Ramos (cell line): Measurements from ENCODE around the gene ASGR2.
"Not testable (repeated sequence)": the region's sequence is repeated elsewhere in the genome, so short reads cannot be mapped to it uniquely, and the experiment has no call there.

ENCODE experiments used
- in situ Hi-C: fragments of 300-500 bp; cut with MboI; formaldehyde crosslinking; loops from one replicate; pipeline ENCODE4 v1.14.3; 2022; ENCODE audit warnings: low sequenced_read_pairs; ENCODE audit not compliant: unreplicated experiment

Gene ASGR2

DNA sequence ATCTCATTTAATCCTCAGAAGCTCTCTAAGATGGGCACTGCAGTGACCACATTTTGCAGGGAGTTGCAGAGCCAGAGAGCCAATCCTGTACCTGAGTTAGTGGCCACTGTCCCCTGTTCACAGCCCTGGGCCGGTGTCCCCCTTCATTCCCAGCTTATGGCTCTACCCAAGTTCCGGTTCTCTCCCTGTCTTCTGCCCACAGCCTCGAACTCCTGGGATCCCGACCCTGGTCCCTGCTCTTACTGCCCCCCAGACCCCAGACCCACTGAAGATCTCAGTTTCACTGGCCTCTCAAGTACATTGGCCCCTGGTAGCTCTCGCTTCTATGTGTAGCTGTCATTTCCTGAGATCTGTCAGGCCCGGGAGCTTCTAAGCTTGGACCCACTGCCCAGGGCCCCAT lies 12.2 kb downstream of the ASGR2 start:
- in situ Hi-C loops = no loop called here

DNA sequence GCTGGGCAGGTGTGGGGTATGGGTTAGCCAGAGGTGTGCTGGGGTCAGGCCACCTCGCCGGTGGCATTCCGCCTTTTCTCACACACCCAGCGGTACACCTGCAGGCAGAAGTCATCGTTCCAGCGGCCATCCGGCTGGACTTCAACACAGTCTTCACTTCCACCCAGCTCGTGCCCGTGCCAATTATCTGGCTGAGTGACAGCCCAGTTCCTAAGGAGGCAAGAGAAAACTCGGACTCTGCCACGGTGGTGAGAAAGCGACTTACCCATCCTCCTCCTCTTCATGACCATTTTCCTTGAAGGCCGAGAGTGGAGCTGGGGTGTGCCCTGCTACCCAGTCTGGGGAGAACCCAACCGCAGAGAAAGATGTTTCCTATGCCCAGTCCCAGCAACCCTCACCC lies 13.1 kb downstream of the ASGR2 start:
- in situ Hi-C loops = no loop called here

DNA sequence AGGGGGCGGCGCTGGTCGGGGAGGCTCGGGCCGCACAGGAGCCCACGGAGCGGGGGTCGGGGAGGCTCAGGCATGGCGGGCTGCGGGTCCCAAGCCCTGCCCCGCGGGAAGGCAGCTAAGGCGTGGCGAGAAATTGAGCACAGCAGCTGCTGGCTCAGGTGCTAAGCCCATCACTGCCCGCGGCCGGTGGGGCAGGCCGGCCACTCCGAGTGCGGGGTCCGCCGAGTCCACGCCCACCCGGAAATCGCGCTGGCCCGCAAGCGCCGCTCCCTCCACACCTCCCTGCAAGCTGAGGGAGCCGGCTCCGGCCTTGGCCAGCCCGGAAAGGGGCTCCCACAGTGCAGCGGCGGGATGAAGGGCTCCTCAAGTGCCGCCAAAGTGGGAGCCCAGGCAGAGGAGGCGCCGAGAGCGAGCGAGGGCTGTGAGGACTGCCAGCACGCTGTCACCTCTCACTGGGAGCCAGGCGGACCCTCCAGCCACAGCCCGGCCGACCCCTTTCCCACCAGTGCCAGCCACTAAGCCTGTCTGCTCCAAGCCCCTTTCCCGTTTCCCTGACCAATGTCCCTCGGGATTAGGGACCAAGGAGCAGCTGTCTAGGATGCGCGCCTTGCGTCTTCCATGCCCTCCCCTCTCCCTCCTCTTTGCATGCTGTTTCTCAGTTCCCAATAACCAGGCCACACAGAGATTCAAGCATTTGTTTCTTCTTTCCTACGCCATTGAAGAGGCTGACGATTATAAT lies 13.8 kb downstream of the ASGR2 start:
- in situ Hi-C loops = not testable (repeated sequence)

DNA sequence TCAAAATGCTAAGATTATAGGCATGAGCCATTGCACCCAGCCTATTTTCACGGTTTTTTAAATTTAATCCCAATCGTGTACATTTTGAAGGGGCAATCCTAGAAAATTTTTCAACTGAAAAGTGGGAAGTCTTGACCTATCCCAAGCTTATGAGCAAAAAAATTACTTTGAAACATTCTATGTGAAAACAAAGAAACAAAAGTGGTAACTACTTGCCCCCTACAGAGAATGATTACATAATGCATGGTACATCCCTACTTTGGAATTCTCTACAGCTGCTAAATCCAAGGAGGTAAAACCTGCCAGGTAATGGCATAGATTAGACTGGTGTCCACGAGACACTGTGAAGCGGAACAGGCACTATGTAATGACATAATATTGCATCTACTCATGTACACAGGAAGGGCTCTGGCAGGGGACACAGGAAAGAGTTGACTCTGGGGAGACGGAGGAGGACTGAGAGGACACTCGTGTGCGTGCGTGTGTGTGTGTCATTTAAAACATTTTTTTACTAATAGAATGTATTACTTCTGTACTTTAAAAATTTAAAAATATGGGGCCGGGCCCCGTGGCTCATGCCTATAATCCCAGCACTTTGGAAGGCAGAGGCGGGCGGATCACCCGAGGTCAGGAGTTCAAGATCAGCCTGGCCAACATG lies 15.7 kb downstream of the ASGR2 start:
- in situ Hi-C loops = no loop called here

DNA sequence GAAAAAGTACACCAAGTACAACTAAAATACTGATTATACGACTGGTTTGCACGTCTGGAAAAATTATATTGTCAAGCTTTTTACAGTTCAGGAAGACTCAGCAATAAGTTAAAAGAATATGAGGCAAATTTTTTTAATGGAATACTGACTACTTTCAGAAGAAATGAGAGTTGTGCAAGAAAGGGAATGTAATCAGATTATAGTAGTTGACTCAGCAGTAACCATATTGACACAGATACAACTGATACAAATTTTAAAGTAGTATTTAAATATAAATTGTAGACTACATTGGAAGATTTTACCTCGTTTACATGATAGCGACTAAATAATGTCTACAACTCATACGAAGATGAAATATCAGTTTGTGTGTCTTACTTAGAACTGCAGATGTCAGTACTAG lies 16.7 kb downstream of the ASGR2 start:
- in situ Hi-C loops = no loop called here

DNA sequence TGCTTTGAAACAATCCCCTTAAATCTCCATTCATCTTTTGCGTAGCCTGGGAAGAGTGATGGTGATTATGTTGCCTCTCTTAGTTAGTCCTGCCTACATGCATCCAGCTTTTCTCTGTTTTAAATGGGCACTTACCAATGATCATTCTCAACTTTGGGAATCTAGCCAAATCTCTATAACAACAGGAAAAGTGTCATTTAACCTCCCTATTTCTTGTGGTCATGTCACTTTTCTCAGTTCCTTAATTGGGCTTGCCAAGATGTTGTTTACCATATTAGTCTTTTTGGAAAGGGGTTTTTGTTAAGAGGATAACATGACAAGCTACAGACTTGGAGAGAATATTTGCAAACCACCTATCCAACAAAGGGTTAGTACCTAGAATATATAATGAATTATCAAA lies 19.0 kb downstream of the ASGR2 start:
- in situ Hi-C loops = no loop called here

DNA sequence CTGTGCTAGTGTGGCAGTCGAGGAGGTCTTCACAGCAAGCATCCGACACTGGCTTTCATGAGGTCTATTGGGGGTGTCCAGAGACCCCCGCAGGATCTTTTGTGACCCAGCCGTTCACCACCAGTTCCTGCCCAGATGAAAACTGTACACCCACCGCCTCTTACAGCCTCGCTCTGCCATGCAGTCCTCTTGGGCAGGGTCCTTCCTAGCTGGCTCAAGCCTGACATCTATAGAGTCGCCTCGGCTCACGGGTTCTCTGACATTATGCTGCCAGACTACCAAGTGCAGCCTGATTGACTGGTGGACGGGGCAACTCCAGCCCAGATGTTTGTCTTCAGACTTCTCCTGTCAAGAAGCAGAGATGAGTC lies 20.0 kb downstream of the ASGR2 start:
- in situ Hi-C loops = no loop called here

DNA sequence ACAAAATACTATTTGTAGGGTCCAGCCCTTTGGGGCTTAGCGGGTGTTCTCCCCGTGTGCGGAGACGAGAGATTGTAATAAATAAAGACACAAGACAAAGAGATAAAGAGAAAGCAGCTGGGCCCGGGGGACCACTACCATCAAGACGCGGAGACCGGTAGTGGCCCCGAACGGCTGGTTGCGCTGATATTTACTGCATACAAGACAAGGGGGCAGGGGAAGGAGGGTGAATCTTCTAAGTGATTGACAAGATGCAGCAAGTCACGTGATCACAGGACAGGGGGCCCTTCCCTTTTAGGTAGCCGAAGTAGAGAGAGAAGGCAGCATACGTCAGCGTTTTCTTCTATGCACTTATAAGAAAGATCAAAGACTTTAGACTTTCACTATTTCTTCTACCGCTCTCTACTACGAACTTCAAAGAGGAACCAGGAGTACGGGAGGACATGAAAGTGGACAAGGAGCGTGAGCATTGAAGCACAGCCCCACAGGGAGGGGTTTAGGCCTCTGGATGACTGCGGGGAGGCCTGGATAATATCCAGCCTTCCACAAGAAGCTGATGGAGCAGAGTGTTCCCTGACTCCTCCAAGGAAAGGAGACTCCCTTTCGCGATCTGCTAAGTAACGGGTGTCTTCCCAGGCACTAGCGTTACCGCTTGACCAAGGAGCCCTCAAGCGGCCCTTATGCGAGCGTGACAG lies 23.2 kb downstream of the ASGR2 start:
- in situ Hi-C loops = not testable (repeated sequence)

DNA sequence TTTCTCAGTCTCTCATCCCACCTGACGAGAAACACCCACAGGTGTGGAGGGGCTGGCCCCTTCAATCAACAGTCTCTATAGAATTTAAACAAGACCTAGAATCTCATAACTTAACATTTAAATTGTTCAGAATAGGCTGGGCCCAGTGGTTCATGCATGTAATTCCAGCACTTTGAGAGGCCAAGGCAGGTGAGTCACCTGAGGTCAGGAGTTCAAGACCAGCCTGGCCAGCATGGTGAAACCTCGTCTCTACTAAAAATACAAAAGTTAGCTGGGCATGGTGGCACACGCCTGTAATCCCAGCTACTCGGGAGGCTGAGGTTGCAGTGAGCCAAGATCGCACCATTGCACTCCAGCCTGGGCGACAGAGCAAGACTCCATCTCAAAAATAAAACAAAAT lies 25.1 kb downstream of the ASGR2 start:
- in situ Hi-C loops = not testable (repeated sequence)

DNA sequence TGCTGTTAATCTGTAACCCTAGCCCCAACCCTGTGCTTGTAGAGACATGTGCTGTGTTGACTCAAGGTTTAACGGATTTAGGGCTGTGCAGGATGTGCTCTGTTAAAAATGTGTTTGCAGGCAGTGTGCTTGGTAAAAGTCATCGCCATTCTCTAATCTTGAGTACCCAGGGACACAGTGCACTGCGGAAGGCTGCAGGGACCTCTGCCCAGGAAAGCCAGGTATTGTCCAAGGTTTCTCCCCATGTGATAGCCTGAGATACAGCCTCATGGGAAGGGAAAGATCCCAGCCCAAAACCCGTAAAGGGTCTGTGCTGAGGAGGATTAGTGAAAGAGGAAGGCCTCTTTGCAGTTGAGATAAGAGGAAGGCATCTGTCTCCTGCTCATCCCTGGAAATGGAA lies 26.2 kb downstream of the ASGR2 start:
- in situ Hi-C loops = not testable (repeated sequence)

DNA sequence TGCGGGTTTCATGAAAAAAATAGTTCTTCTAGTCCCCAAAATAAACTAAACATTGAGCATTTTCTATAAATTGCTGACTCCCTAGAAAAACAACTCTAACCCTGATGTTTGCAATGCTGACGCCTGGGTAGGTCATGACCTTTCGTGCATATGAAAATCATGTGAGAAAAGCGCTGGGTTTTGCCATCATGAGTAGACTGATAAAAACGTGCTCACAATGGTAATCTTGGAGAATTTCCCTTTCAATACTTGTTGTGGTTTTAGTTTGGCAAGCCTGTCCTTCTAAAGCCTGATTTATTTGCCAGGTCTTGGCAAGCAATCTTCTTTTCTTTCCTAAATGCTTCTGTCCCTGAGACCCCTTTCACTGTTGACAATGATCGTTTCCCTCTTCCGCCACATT lies 30.5 kb downstream of the ASGR2 start:
- in situ Hi-C loops = no loop called here

DNA sequence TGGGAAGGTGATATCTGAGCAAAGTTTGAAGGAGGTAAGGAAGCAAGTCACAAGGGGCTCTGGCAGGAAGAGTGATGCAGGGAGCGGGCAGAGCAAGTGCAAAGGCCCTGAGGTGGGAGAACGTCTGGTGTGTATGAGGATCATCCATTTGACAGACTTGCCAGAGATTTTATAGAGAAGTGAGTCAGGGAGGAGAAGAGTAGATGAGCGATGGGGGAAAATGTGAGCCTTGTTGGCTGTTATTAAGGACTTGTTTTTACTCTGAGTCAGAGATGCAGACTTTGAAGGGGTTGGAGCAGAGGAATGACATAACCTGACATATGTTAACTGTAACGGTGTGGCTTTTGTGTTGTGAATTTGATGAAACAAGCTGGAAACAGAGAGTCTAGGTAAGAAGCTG lies 31.0 kb downstream of the ASGR2 start:
- in situ Hi-C loops = no loop called here

DNA sequence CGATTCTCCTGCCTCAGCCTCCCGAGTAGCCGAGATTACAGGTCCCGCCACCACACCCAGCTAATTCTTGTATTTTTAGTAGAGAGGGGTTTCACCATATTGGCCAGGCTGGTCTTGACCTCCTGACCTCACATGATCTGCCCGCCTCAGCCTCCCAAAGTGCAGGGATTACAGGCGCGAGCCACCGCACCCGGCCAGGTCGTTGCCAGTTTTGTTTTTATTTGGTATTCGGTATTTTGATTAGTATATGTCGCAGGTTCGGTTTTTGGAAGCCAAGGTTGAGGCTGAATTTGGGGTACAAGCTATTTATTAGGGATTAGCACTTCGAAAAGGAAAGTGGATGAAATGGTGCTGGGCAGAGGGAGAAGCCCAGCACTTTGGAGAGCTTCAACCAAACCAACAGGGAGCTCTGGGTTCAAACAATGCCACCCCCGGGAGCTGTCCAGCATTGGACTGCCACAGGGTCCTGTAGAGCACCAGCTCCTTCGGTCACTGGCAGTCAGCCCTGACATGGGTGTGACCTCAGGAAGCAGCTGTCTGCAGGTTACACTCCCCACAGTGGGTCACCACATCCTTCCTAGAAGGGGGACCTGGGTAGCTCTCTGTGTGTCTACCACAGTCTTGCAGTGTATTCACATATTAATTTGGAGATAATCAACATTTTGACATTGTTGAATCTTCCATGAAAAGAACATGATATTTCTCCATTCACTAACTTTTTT lies 33.1 kb downstream of the ASGR2 start:
- in situ Hi-C loops = no loop called here

DNA sequence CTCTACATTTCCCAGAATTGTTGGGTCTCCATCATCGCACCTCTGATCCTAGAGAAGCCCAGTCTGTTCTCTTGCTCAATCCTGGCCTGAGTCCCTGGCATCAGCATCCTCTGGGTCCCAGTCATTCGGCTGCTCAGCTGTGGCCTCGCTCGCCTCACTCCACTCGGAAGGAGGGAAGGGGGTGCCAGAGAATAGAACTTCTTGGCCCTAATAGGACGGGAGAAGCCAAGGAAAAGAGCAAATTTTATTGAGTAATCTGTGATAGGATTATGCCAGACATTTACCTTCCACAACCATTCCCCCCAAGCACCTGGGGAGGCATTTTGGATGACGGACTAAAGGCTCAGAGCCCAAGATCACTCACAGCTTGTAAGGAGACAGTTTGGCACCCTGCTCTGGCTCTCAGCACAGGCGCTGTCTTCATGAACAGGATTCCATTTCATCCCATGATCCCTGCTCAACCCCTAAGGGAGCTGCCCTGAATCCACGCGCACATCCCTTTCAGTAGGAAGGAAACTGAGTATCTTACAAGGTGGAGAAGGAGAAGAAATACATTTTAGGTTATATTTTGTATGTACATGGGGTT lies 34.1 kb downstream of the ASGR2 start:
- in situ Hi-C loops = no loop called here

DNA sequence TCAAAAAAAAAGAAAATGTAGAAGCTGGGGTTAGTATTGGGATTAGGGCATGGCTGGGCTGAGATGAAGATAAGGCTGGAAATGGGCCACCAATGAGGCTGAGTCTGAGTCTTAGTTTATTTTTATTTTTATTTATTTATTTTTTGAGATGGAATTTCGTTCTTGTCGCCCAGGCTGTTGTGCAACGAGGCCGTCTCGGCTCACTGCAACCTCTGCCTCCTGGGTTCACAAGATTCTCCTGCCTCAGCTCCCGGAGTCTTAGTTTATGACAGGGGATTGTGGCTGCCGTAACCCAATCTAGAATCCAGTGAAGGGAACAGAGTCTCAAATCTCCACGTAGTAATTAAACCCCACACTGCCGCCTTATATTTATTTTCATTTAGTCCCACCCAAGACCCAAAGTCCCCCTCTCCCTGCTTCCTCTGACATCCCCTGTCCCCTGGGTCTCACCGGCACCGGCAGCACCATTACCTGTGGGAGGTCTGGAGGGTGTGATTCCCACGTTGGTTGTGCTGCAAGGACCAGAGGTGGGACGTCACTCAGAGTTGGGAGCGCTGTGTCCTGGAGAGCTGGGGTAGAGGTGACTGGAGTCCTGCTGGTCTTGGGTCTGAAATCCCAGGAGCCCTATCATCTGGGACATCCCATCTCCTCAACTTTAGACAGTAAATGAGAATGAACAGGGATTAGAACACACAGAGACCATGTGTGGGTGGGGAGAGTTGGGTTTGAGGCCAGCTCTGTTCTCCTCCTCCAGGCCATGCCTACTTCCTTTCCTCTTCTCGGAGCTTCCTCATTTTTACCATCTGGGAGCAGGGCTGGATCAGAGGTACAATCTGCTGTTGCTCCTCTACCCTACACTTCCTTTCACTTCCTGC lies 34.8 kb downstream of the ASGR2 start, which contains the start of gene CLEC10A:
Gene CLEC10A (minus strand): TSS at position 671 of the 875 bp plus-strand sequence. CDS start 1,439 bp downstream, outside the sequence.
- in situ Hi-C loops = no loop called here

DNA sequence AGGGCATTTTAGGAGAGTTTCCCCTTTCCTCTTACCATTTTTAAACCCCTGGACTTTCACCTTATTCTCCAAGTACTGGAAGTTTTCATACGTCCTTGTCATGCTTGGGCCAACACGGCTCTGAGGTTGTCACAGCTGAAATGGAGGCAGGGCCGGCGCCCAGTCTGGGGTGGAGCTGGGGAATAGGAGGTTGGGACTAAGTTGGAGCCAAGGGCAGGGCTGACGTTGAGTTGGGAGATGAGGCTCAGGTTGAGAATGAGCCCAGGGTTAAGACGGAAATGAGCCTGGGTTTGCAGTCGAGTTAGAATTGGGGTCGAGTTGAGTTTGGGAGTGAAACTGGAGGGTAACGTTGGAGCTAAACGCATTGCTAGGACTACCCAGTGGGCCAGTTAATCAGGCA lies 35.9 kb downstream of the ASGR2 start:
- in situ Hi-C loops = no loop called here

DNA sequence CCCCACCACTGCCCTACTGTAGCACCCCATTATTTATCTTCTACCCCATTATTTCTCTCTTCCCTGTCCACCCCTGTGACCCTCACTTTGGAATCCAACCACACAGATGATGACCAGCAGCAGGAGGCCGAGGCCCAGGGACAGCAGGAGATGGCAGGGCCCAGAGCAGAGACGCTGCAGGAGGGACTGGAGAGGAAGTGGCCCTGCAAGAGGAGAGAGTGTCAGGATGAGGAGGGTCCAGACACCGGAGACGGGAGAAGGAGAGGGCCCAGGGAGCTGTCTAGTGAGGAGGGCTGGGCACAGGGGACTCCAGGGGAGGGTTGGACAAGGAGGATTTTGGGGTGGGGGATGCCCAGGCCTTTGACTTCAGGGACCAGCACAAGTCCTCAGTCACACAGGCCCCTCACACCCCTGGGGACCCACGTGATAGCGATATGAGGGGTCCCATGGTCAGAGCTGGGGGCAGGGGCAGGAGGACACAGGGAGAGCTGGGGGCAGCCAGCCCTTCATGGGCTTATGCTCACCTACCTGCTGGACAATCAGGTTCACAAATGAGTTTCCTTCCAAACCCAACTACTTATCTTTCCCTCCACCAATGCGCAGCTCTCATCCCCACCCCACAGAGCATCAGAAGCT lies 36.6 kb downstream of the ASGR2 start:
- in situ Hi-C loops = no loop called here

DNA sequence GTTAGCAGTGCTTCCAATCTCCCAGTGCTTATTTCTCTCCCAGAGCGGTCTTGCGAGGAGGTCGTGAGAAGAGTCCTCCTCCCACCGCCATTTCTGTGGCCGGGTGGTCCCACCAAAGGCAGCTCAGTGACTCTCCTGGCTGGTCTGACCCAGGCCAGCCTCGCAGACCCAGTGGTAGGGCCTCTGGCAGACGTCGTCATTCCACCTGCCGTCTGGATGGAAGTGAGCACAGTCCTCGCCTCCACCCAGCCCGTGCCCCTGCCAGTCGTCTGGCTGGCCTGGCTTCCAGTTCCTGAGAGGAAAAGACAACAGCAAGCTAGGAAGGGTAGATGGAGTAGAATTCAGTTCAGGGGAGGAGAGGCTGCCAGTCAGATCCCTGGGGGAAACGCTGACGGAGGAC lies 39.7 kb downstream of the ASGR2 start:
- in situ Hi-C loops = no loop called here

DNA sequence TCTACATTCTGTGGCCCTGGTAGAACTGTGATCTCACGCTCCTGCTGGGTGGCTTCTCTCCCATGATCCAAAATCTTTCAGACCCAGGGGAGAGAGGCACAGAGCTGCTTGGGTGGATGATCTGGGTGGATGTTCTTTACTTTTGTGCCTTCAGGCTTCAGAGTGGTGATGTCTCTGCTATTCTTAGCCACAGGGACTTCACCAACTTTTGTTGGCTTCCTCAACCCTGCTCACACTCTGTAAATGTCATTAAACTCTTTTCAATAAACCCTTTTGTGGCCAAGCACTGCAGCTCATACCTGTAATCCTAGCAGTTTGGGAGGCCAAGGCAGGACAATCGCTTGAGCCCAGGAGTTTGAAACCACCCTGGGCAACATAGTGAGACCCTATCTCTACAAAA lies 42.2 kb downstream of the ASGR2 start:
- in situ Hi-C loops = no loop called here
